Sigmoid colon (tissue), 7 donors: Measurements from ENCODE around the gene LRRC55. TPM values are rescaled to one million over a fixed set of nuclear protein-coding genes. Genes with fewer than 3 reads are reported as not detected.

Experiments used
- DNase-seq: peaks from one replicate; pipeline ENCODE4 v3.0.0-alpha.2; 2019
- H3K27ac ChIP-seq, 4 donors: fragments of 200-600 bp; sonication (generic); one replicate each; pipeline ENCODE4 v1.5.1; 2016 to 2019; ENCODE audit warnings: mild to moderate bottlenecking in 1 of 4
- H3K27me3 ChIP-seq, 3 donors: fragments of 200-600 bp; sonication (generic); one replicate each; pipeline ENCODE4 v1.5.1; 2019; ENCODE audit warnings: mild to moderate bottlenecking in 1 of 3
- H3K36me3 ChIP-seq, 4 donors: fragments of 200-600 bp; sonication (generic); one replicate each; pipeline ENCODE4 v1.5.1; 2016 to 2019
- H3K4me1 ChIP-seq, 4 donors: fragments of 200-600 bp; sonication (generic); one replicate each; pipeline ENCODE4 v1.5.1; 2017 to 2019
- H3K4me3 ChIP-seq, 4 donors: fragments of 200-600 bp; sonication (generic); one replicate each; pipeline ENCODE4 v1.5.1; 2017 to 2019; ENCODE audit warnings: mild to moderate bottlenecking in 2 of 4, moderate library complexity in 1 of 4
- H3K9me3 ChIP-seq, 4 donors: fragments of 200-600 bp in 3 of 4; sonication (generic) in 3 of 4; one replicate each; pipeline versions ENCODE4 v1.5.1 to v1.6.1; 2013 to 2019
- EP300 ChIP-seq, 4 donors: sonication (generic); formaldehyde crosslinking; IDR thresholded peaks; one replicate each; pipeline ENCODE4 v1.6.1; 2017; ENCODE audit warnings: antibody characterized with exemption in 4 of 4
- POLR2A ChIP-seq, 2 donors: fragments of 450-650 bp; IDR thresholded peaks; one replicate each; pipeline ENCODE4 v1.6.1; 2016; ENCODE audit warnings: antibody characterized with exemption in 2 of 2, mild to moderate bottlenecking in 2 of 2, moderate library complexity in 2 of 2
- POLR2AphosphoS5 ChIP-seq, 4 donors: sonication (generic); formaldehyde crosslinking; IDR thresholded peaks; one replicate each; pipeline ENCODE4 v1.6.1; 2017; ENCODE audit warnings: antibody characterized with exemption in 4 of 4
- WGBS, 2 donors: extraction: QIAGEN DNeasy Blood & Tissue Kit; methylation state at CpG; one replicate each; pipeline ENCODE4 v1.1.7; 2013; 5-methylcytosine and 5-hydroxymethylcytosine counted together
- intact Hi-C: fragments of 100-400 bp; cut with DNase I; formaldehyde crosslinking; loops from one replicate; pipeline ENCODE4 v1.15.1; 2023
- polyA plus RNA-seq, 3 donors: library from polyadenylated mRNA; stranded (reverse); fragments of 200-250 nt; gene quantifications; one replicate each; pipeline ENCODE4 v1.2.3, GENCODE V29; 2013
- total RNA-seq, 4 donors: library from RNA; depleted of rRNA; stranded (reverse); fragments of >200 nt; gene quantifications; one replicate each; pipeline ENCODE4 v1.1.0, GENCODE V29; 2016
- TF ChIP-seq, protein P1 (sequence below), 4 experiments: fragments of 450-650 bp in 3 of 4; fragments of 200-600 bp in 1 of 4; IDR thresholded peaks; one replicate each; pipeline ENCODE4 v1.5.1; 2016 to 2019; ENCODE audit warnings: antibody characterized with exemption in 4 of 4, mild to moderate bottlenecking in 3 of 4, moderate library complexity in 2 of 4
- donor health status: healthy with polysubstance abuse.
- donor health status: Bipolar disorder and iron deficiency.
- donor health status: healthy.

LRRC55 gene
- total and polyA plus RNA-seq, 7 donors: 0.63 to 1.4 (median 0.83) TPM; not detected in 2

- TF ChIP-seq, protein P1, sequence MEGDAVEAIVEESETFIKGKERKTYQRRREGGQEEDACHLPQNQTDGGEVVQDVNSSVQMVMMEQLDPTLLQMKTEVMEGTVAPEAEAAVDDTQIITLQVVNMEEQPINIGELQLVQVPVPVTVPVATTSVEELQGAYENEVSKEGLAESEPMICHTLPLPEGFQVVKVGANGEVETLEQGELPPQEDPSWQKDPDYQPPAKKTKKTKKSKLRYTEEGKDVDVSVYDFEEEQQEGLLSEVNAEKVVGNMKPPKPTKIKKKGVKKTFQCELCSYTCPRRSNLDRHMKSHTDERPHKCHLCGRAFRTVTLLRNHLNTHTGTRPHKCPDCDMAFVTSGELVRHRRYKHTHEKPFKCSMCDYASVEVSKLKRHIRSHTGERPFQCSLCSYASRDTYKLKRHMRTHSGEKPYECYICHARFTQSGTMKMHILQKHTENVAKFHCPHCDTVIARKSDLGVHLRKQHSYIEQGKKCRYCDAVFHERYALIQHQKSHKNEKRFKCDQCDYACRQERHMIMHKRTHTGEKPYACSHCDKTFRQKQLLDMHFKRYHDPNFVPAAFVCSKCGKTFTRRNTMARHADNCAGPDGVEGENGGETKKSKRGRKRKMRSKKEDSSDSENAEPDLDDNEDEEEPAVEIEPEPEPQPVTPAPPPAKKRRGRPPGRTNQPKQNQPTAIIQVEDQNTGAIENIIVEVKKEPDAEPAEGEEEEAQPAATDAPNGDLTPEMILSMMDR (IDR thresholded peaks at IDR 0.05): no peak
- TF ChIP-seq POLR2A (IDR thresholded peaks at IDR 0.05) (no peak), EP300 (IDR thresholded peaks at IDR 0.05) (no peak), POLR2AphosphoS5 (IDR thresholded peaks at IDR 0.05) (no peak)
- H3K4me3 ChIP-seq: no peak overlapping the region
- intact Hi-C loops: no loop called here
- H3K27me3 ChIP-seq: no peaks in the 10 kb centered on the region
- H3K9me3 ChIP-seq: no peaks in the 10 kb centered on the region
- 74 to 86% methylated on average over 9 of the region's 9 CpGs for WGBS, 2 donors
- H3K4me1 ChIP-seq: no peaks in the 10 kb centered on the region
- DNase-seq: no peak
- H3K27ac ChIP-seq: no peak overlapping the region
- H3K36me3 ChIP-seq: no peaks in the 10 kb centered on the region
These were observed 9.8 kb downstream of the LRRC55 start for GRCh38 chr11:57191311-57192219.

DNA sequence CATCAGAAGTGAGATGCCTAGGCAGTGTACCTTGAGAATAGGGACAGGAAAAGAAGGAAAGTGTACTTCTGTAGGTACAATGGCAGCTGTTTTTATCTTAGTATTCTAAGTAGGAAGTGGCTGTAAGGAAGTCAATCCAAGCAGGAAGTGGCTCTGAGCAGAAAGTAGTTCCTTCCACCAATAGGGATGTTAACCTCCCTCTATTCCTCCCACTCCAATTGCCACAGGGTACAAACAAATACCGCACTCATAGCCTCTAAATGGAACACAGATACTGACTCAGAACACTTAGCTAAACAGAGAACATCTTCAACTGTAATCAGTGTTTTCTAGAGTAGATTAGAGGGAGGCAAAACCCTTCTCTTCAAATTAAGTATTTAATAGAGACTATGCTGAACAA, 10.6 kb downstream of the LRRC55 start:
- intact Hi-C loops: no loop called here
- TF ChIP-seq POLR2A (IDR thresholded peaks at IDR 0.05) (no peak), POLR2AphosphoS5 (IDR thresholded peaks at IDR 0.05) (no peak), EP300 (IDR thresholded peaks at IDR 0.05) (no peak)
- TF ChIP-seq, protein P1 (IDR thresholded peaks at IDR 0.05): no peak
- no peaks in the 10 kb centered on the region for H3K27me3 ChIP-seq

GRCh38 chr11:57196596-57196995, 14.8 kb downstream of the LRRC55 start:
- Histone ChIP-seq H3K27me3 (no peaks in the 10 kb centered on the region), H3K4me1 (no peaks in the 10 kb centered on the region), H3K9me3 (no peaks in the 10 kb centered on the region), H3K4me3 (no peak overlapping the region), H3K27ac (no peak overlapping the region), H3K36me3 (no peaks in the 10 kb centered on the region)
- intact Hi-C loops: no loop called here
- no peak for DNase-seq
- WGBS, 2 donors: 76 to 92% methylated on average over 6 of the region's 6 CpGs
- TF ChIP-seq, protein P1 (IDR thresholded peaks at IDR 0.05): no peak
- no peak for TF ChIP-seq POLR2A (IDR thresholded peaks at IDR 0.05)
- no peak for TF ChIP-seq EP300 (IDR thresholded peaks at IDR 0.05)
- TF ChIP-seq POLR2AphosphoS5 (IDR thresholded peaks at IDR 0.05): no peak

More for the DNA sequence above, 10.6 kb downstream of the LRRC55 start:
- H3K4me3 ChIP-seq: no peak overlapping the region
- H3K9me3 ChIP-seq: no peaks in the 10 kb centered on the region
- no peak for DNase-seq
- no peaks in the 10 kb centered on the region for H3K36me3 ChIP-seq
- 56 to 86% methylated on average over 1 of the region's 1 CpG for WGBS, 2 donors
- H3K4me1 ChIP-seq: no peaks in the 10 kb centered on the region
- H3K27ac ChIP-seq: no peak overlapping the region

DNA sequence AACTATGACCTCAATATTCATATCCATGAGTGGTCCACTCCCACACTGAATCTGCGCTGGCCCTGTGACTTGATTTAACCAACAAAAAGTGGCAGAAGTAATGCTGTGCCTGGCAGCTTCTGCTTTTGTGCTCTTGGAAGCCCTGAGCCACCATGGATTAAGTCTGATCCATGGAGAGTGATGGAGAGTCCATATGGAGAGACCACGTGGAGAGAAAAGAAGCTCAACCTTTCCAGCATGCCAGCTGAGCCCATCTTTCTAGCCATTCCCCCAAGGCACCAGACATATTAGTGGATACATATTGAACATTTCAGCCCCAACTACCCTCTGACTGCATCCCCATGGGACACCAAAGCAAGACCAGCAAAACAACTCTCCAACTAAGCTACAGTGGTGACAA, 16.0 kb downstream of the LRRC55 start:
- intact Hi-C loops: no loop called here
- WGBS, 2 donors: 82 to 90% methylated on average over 2 of the region's 2 CpGs
- H3K4me3 ChIP-seq: no peak overlapping the region

More for the DNA sequence above, 16.0 kb downstream of the LRRC55 start:
- Histone ChIP-seq H3K4me1 (peaks cover 0 to 6% (median 0%) of the 10 kb centered on the region in 4 donors), H3K27me3 (no peaks in the 10 kb centered on the region), H3K27ac (no peak overlapping the region), H3K36me3 (no peaks in the 10 kb centered on the region), H3K9me3 (no peaks in the 10 kb centered on the region)
- DNase-seq: no peak
- TF ChIP-seq, protein P1 (IDR thresholded peaks at IDR 0.05): no peak
- TF ChIP-seq POLR2A (IDR thresholded peaks at IDR 0.05): no peak
- TF ChIP-seq EP300 (IDR thresholded peaks at IDR 0.05): no peak
- no peak for TF ChIP-seq POLR2AphosphoS5 (IDR thresholded peaks at IDR 0.05)
